Measurements from ENCODE around the gene DNAH5.

DNA sequence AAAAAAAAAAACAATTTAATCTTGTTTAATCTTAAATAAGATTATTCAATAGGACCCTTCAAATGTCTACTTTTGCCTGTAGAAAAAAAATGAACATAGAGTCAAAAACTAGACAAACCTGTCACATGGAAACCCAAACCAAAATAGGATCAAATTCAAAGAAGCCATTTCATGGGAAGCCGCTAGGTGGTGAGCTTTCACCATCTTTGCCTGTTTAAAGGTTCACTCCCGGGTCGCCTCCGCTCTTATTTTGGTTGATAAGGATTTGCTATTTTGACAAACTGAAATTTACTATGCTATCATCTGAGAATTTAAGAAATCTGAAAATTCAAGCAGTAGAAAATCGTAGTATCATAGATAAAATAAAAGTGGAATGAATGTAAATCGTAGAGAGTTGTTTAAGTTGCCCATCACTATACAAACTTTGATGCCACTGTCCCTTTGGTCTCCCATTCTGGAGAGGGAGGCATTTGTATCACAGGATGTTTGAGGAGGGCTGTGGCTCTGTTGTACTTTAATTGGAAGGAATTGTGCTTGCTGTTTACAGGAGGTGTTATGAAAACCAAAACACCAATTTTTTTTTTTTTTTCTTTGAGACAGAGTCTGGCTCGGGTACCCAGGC is 43.5 kb upstream of the DNAH5 start:
- no peak for TF ChIP-seq EP300 (IDR thresholded peaks at IDR 0.05)
- no peak for TF ChIP-seq POLR2A (IDR thresholded peaks at IDR 0.05; ENCODE audit: low read depth)

All from esophagus muscularis mucosa (tissue), 2 donors.